GM21423 (cell line): ENCODE data around the gene MCAM.

Source experiments
- ATAC-seq: cut with Tn5 transposase; IDR thresholded peaks from one replicate; pipeline ENCODE4 v1.9.1; 2021; ENCODE audit warnings: mild to moderate bottlenecking, moderate library complexity; ENCODE audit not compliant: unreplicated experiment

MCAM gene

GRCh38 chr11:119267645-119268044, 49.3 kb downstream of the MCAM start:
- ATAC-seq = no peak

GRCh38 chr11:119266517-119267255, 50.2 kb downstream of the MCAM start:
- no peak for ATAC-seq

GRCh38 chr11:119266063-119266462, 50.9 kb downstream of the MCAM start:
- ATAC-seq = no peak

- ATAC-seq = no peak
These were observed 53.5 kb downstream of the MCAM start for GRCh38 chr11:119263352-119263940.

GRCh38 chr11:119262668-119263351, 54.1 kb downstream of the MCAM start:
- ATAC-seq = no peak

- no peak for ATAC-seq
These were observed 57.9 kb downstream of the MCAM start for GRCh38 chr11:119258983-119259382.
